IMR-90 (cell line): Measurements from ENCODE around the gene FAM131B. TPM values are rescaled to one million over a fixed set of nuclear protein-coding genes. Genes with fewer than 3 reads are reported as not detected.

Experiments used
- ATAC-seq: fragments of 200-7000 bp; cut with Tn5 transposase; 2 replicates; pipeline ENCODE4 v1.9.1; 2020; ENCODE audit warnings: low read depth, mild to moderate bottlenecking, moderate library complexity
- BruUV-seq: library from RNA; stranded (reverse); fragments of 400-500 nt; replicated peaks from 2 replicates; lab custom pipeline; 2021; lab: Mats Ljungman, UMichigan
- CTCF ChIA-PET: fragments of 300-600 bp; formaldehyde crosslinking; extraction: SDS; loops from one replicate; lab custom pipeline; 2021; ENCODE audit warnings: antibody characterized with exemption; lab: Yijun Ruan, JAX
- POLR2A ChIA-PET: fragments of 300-600 bp; sonication (Branson Sonifier 250); formaldehyde crosslinking; loops from one replicate; lab custom pipeline; 2022; ENCODE audit warnings: antibody characterized with exemption; ENCODE audit not compliant: unreplicated experiment; lab: Charles Lee
- DNase-seq: peaks from one replicate; pipeline ENCODE4 v3.0.0; 2013
- H2AFZ ChIP-seq: replicated peaks from 2 replicates; pipeline ENCODE3; 2013; ENCODE audit warnings: low read length, mild to moderate bottlenecking; ENCODE audit not compliant: poor library complexity
- H2AK5ac ChIP-seq: 2 replicates; pipeline ENCODE4 v1.6.1; 2013; ENCODE audit warnings: low read depth, low read length, inconsistent platforms
- H2AK9ac ChIP-seq: replicated peaks from 2 replicates; pipeline ENCODE3; 2013; ENCODE audit warnings: mild to moderate bottlenecking, low read depth, low read length, moderate library complexity; ENCODE audit not compliant: poor library complexity
- H2BK120ac ChIP-seq: 2 replicates; pipeline ENCODE4 v1.6.1; 2013; ENCODE audit warnings: low read depth, low read length, inconsistent platforms
- H2BK15ac ChIP-seq: 3 replicates; pipeline ENCODE4 v1.6.1; 2013; ENCODE audit warnings: low read depth, low read length, inconsistent platforms
- H2BK20ac ChIP-seq: 2 replicates; pipeline ENCODE4 v1.6.1; 2013; ENCODE audit warnings: low read depth, mild to moderate bottlenecking, inconsistent platforms, low read length, moderate library complexity
- H2BK5ac ChIP-seq: 2 replicates; pipeline ENCODE4 v1.6.1; 2013; ENCODE audit warnings: mild to moderate bottlenecking, low read depth, low read length, inconsistent platforms; ENCODE audit not compliant: poor library complexity, severe bottlenecking
- H3K14ac ChIP-seq: replicated peaks from 2 replicates; pipeline ENCODE4 v1.6.1; 2013; ENCODE audit warnings: low read depth, low read length, inconsistent platforms
- H3K18ac ChIP-seq: 2 replicates; pipeline ENCODE4 v1.6.1; 2013; ENCODE audit warnings: low read depth, low read length, control low read depth
- H3K23ac ChIP-seq: 2 replicates; pipeline ENCODE4 v1.6.1; 2013; ENCODE audit warnings: low read depth, low read length, inconsistent platforms
- H3K27ac ChIP-seq: 2 replicates; pipeline ENCODE4 v1.5.1; 2013; ENCODE audit warnings: mild to moderate bottlenecking, control low read depth, low read length; ENCODE audit not compliant: insufficient read depth
- H3K27me3 ChIP-seq: 2 replicates; pipeline ENCODE4 v1.6.1; 2013; ENCODE audit warnings: low read length; ENCODE audit not compliant: control insufficient read depth, insufficient read depth
- H3K36me3 ChIP-seq: 2 replicates; pipeline ENCODE4 v1.6.1; 2013; ENCODE audit warnings: low read length, mixed read lengths; ENCODE audit not compliant: control insufficient read depth, insufficient read depth
- H3K4ac ChIP-seq: 2 replicates; pipeline ENCODE4 v1.6.1; 2013; ENCODE audit warnings: low read depth, low read length, inconsistent platforms
- H3K4me1 ChIP-seq: 2 replicates; pipeline ENCODE4 v1.6.1; 2013; ENCODE audit warnings: low read length, mixed read lengths; ENCODE audit not compliant: control insufficient read depth, insufficient read depth
- H3K4me2 ChIP-seq: 2 replicates; pipeline ENCODE4 v1.6.1; 2013; ENCODE audit warnings: low read depth, mild to moderate bottlenecking, control low read depth, low read length, moderate library complexity
- H3K4me3 ChIP-seq: 2 replicates; pipeline ENCODE4 v1.5.1; 2013; ENCODE audit warnings: low read depth, mild to moderate bottlenecking, control low read depth, low read length, moderate library complexity; ENCODE audit not compliant: insufficient read depth
- H3K56ac ChIP-seq: 2 replicates; pipeline ENCODE4 v1.6.1; 2013; ENCODE audit warnings: low read length, inconsistent platforms; ENCODE audit not compliant: insufficient read depth; ENCODE audit errors: extremely low read depth
- H3K79me1 ChIP-seq, 2 experiments: 2 replicates each; pipeline ENCODE4 v1.6.1; 2013; ENCODE audit warnings: low read length in 2 of 2, inconsistent platforms in 1 of 2, low read depth in 1 of 2
- H3K9ac ChIP-seq: 2 replicates; pipeline ENCODE4 v1.6.1; 2013; ENCODE audit warnings: low read depth, low read length, control low read depth
- H3K9me1 ChIP-seq: 2 replicates; pipeline ENCODE4 v1.6.1; 2013; ENCODE audit warnings: low read length, inconsistent platforms; ENCODE audit not compliant: insufficient read depth
- H3K9me3 ChIP-seq: 2 replicates; pipeline ENCODE4 v1.6.1; 2013; ENCODE audit warnings: low read length; ENCODE audit not compliant: control insufficient read depth, insufficient read depth
- H4K20me1 ChIP-seq: 2 replicates; pipeline ENCODE4 v1.6.1; 2013; ENCODE audit warnings: low read length, inconsistent platforms; ENCODE audit not compliant: insufficient read depth
- H4K5ac ChIP-seq: 2 replicates; pipeline ENCODE4 v1.6.1; 2013; ENCODE audit warnings: mild to moderate bottlenecking, low read depth, low read length, control low read depth
- H4K8ac ChIP-seq, 2 experiments: 2 replicates each; pipeline ENCODE4 v1.6.1; 2013; ENCODE audit warnings: low read depth in 2 of 2, low read length in 2 of 2, control low read depth in 1 of 2, inconsistent platforms in 1 of 2
- H4K91ac ChIP-seq: 2 replicates; pipeline ENCODE4 v1.6.1; 2013; ENCODE audit warnings: low read depth, low read length, inconsistent platforms; ENCODE audit not compliant: insufficient read depth
- CHD1 ChIP-seq: IDR thresholded peaks from 2 replicates; pipeline ENCODE4 v1.6.1; 2012; ENCODE audit warnings: low read depth, low read length, improper control_type of control experiment
- MAFK ChIP-seq: IDR thresholded peaks from 2 replicates; pipeline ENCODE4 v1.6.1; 2012; ENCODE audit warnings: low read depth, low read length, improper control_type of control experiment
- WGBS, 2 experiments: methylation state at CpG; one replicate each; pipeline versions ENCODE4 v1.1.5 to v1.1.7; 2013; ENCODE audit warnings: missing lambda C conversion rate in 2 of 2; ENCODE audit not compliant: insufficient read length in 1 of 2; ENCODE audit errors: extremely low coverage in 2 of 2; 5-methylcytosine and 5-hydroxymethylcytosine counted together
- dilution Hi-C: fragments of 300-500 bp; cut with HindIII; formaldehyde crosslinking; loops from one replicate; pipeline ENCODE4 v1.14.3; 2018; ENCODE audit warnings: low sequenced_read_pairs; ENCODE audit not compliant: unreplicated experiment
- in situ Hi-C: fragments of 300-500 bp; cut with MboI; formaldehyde crosslinking; loops from 3 replicates; pipeline ENCODE4 v1.14.3; 2019; ENCODE audit warnings: low sequenced_read_pairs, inconsistent platforms, mixed read lengths
- intact Hi-C: fragments of 100-400 bp; cut with micrococcal nuclease; formaldehyde crosslinking; loops from 2 replicates; pipeline ENCODE4 v1.10.0; 2022
- polyA plus RNA-seq, 3 experiments: library from polyadenylated mRNA; depleted of rRNA; stranded (reverse); fragments of >200 nt; gene quantifications; 2 replicates each; pipeline ENCODE4 v1.2.3, GENCODE V29; 2012; ENCODE audit warnings: low replicate concordance in 1 of 3
- total RNA-seq: library from RNA; depleted of rRNA; stranded (reverse); fragments of >200 nt; gene quantifications from 2 replicates; pipeline ENCODE4 v1.2.3, GENCODE V29; 2012

FAM131B gene
- total and polyA plus RNA-seq, 2 of the 4 experiments (the other 2 are of a cell fraction), result 3.4 to 4.3 TPM

- Histone ChIP-seq H4K5ac (no peak overlapping the region), H3K18ac (no peak overlapping the region), H2AK9ac (no peak overlapping the region), H3K9ac (no peak overlapping the region), H2AK5ac (no peak overlapping the region), H3K9me1 (no peaks in the 10 kb centered on the region; the same call in 1 of the 2 replicates), H4K91ac (no peak overlapping the region), H4K20me1 (no peaks in the 10 kb centered on the region), H4K8ac (no peak overlapping the region), H3K14ac (no peak overlapping the region), H2BK120ac (no peak overlapping the region), H3K4me2 (no peak overlapping the region), H3K79me1 (no peaks in the 10 kb centered on the region), H3K36me3 (no peaks in the 10 kb centered on the region), H3K4ac (no peak overlapping the region), H2BK5ac (no peak overlapping the region), H3K27me3 (peaks cover 29% of the 10 kb centered on the region), H2AFZ (no peak overlapping the region), H3K56ac (no peak overlapping the region), H3K27ac (no peak overlapping the region), H3K23ac (no peak overlapping the region), H2BK20ac (no peak overlapping the region), H2BK15ac (no peak overlapping the region), H3K4me3 (no peak overlapping the region), H3K4me1 (no peaks in the 10 kb centered on the region), H3K9me3 (no peaks in the 10 kb centered on the region)
- ATAC-seq (no peak), DNase-seq (no peak)
- intact Hi-C loops, result no loop called here
- BruUV-seq, result no TSS peak
- ChIA-PET POLR2A (no interaction called here), CTCF (interaction anchor here (0.6 kb wide), 1 partner anchor 42 kb away, joined by 3 read pairs; no protein-coding TSS in a partner anchor)
- in situ Hi-C loops, result no loop called here
- WGBS, 2 experiments, result 20% methylated on average over 1 of the region's 11 CpGs; no CpG with 5 or more reads in 1 of the 2 experiments
- TF ChIP-seq CHD1, result no peak
- TF ChIP-seq MAFK, result no peak
- dilution Hi-C loops, result no loop called here
These were observed 9.9 kb downstream of the FAM131B start for GRCh38 chr7:143352531-143353002.
